ENCODE measurements around the gene PTBP1. TPM values are rescaled to one million over a fixed set of nuclear protein-coding genes. Genes with fewer than 3 reads are reported as not detected.

The PTBP1 gene
- total RNA-seq, 1 experiment from 2014 or later, result 236 TPM

DNA sequence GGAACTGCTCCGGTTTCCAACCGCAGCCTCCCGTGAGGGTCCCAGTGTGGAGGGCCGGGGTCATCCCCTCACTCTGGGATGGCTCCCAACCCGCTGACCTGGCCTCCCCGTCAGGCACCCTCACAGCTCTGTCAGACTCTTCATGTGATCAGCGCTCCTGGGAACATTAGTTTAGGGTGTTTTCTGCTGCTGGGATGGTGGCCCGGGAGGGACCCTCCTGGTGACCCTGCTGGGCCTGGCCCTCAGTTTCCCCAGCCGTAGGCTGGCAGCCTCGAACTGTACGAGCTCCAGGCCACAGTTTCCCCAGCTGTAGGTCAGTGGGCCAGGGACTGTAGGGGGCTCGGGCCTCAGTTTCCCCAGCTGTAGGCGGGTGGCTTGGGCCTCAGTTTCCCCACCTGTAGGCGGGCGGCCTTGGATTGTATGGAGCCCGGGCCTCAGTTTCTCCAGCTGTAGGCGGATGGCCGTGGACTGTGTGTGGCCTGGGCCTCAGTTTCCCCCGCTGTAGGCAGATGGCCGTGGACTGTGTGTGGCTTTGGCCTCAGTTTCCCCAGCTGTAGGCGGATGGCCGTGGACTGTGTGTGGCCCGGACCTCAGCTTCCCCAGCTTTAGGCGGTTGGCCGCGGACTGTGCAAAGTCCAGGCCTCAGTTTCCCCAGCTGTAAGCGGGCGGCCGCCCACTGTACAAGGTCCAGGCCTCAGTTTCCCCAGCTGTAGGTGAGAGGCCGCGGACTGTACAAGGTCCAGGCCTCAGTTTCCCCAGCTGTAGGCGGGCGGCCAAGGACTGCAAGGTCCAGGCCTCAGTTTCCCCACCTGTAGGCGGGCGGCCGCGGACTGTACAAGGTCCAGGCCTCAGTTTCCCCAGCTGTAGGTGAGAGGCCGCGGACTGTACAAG, 1.3 kb upstream of the PTBP1 start:
- DNase-seq (ENCODE audit: extremely low read depth, low read depth), result no peak

DNA sequence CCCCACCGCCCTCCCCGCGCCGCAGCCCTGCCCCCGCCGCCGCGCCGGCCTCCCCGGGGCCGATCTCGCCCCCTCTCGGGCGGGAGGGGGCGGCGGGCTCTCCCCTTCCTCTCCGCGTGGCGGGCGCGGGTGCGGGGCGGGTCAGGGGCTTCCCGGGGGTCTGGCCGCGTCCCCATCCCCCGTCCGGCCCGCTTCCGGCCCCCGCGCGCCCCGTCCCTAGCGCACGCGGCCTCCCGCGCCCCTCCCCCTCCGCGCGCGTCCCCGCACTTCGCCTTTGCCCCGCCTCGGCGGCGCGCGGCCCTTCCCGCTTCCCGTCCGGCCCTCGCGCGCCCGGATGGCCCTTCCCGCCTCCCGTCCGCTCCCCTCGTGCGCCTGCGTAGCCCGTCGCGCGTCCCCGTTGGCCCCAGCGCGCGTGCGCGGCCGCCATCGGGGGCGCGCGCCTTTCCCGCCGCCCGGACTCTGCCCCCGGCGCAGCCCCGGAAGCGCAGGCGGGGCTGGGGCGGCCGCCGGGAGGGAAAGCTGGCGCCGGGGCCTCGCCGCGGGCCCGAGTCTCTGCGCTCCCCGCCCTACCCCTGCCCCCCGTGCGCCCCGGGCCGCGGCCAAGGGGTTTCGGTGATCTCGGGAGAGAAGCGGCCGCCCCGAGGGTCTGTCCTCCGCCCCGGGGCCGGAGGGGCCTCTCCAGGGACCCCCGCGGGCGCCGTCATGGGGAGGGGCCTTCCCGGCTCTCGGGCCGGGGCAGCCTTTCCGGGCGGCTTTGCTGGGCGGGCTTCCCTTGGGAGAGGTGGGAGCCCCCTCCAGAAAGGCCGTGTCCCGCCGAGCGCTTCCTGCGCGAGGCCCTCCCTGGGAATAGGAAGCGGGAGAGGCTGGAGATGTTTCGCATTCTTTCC, 519 bp downstream of the PTBP1 start:
- DNase-seq (ENCODE audit: extremely low read depth, low read depth), result peak; percentile 79

DNA sequence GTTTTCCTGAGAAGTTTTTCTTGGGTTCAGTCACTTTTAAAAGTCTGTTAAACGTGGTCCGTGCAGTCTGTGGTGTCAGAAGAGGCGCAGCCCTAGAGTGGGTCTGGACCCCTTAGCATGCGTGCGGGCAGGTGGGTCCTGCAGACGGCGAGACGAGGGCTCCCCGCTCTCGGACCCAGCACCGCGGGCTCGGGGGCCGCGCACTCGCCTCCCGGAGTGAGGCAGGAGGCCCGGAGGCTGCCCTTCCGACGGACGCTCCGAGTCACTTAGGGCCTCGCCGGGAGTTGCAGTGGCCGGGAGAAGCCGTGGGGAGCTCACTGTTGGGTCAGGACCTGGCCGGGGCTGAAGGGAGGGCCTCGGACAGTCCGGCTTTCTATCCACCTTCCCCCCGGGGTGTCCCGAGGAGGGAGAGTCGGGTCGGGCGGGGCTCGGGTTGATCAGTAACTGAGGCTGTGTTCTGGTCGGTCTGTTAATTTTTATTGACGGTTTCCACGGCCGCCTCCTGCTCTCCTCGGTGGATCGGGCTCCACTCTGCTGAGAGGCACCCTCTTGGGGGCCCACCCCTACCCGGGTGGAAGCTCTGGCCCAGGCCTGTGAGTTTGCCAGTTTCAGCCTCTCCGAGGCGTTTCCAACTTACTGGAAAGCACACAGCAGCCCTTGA, 1.3 kb downstream of the PTBP1 start:
- DNase-seq (ENCODE audit: extremely low read depth, low read depth), result no peak

DNA sequence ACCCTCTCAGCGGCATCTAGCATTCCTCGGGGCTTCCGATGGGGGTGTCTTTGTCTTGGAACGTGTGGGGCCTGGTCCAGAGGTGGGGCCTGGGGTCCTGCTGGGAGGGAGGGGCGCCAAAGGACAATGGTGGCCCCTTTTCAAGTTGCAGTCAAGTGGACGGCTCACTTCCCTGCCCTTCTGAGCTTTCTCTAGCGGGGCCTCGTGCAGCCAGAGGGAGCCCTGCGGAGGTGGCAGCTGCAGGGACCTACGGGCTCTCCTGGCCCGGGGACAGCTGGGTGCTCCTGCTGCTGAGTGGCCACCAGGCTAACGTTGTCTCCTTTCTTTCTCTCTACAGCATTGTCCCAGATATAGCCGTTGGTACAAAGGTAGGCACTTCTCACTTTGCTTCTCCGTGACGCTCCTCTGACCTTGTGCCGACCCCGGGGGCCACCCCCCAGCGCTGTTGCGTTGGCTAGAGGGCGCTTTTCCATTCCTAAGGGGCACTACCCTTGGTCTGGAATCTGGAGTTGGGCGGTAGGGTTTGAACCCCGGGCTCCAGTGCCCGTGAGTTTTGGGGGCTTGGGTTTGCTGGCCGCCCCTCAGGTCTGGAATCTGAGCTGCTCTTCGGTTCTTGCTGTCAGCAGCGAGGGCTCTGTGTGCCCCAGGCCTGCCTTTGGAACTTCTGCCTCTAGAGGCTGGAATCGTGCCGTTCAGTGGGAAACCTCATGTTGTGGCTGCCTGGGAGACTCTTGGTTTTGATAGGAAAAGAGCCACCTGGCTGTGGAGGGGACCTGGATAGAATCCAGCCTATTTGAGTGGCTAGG, 2.0 kb downstream of the PTBP1 start:
- DNase-seq (ENCODE audit: extremely low read depth, low read depth), result no peak

DNA sequence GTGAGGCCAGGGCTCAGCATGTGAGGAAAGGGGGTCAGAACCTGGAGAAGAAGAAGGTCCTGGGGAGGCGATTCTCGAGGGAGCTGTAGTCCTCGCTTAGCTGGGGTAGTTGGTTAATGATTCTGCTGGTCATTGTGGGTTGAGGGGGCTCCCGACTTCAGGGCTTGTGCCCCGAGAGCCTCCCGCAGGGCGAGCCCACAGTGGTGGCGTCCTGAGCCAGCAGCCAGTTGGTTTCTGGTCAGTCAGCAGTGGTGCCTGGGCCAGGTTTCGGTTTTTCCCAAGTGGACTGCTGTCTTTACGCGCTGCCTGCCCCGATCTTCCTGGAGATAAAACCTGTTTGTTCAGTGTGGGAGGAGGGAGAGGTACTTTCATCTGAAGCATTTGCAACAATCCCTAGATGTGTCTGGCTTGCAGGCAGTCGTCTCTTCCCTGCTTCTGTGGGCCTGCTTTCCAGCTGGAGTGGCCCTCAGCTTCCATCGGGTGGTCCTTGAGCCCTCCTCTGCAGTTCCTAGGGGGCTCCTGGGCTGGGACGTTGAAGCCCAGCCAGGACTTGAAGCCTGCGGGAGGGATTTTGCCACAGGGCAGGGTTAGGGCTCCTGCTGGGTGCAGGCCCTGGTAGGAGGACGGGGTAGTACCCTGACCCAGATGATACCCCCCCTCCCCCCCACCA, 3.2 kb downstream of the PTBP1 start:
- DNase-seq (ENCODE audit: extremely low read depth, low read depth), result no peak

DNA sequence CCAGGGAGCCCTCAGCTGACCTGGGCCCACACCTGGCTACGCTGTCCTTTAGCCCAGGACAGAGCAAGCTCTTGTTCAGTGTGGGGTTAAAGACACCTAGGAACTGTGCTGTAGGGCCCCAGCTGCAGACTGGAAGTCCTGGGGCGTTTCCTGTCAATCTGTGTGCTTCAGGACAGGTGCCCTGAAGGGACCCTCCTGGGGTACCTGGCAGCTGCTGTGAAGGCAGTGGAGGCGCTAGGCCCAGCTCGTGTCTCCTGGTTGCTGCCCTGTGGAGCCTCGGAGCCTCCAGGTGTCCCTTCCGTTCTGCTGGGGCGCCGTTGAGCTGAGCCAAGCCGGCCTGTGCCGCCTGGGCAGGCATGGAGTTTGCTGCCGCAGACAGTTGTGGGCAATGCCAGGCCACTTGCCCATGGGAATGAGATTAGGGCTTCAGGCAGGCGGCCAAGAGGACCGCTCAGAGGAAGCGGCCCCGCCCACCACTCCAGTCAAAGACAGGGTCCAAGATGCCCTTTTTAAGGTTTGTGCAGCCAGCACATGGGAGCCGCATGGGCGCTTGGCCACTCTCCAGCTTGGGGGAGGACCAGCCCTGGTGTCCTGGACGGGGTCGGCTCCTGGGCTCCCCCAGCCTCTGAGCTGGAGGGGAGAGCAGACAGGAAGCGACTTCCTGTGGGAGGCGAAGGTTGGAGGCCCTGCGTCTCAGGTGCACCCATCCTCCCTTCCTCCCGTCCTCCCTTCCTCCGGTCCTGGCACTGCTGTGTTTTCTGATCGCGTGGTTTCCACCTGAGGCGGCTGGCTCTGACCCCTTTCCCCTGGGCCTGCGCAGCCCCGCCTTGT, 4.0 kb downstream of the PTBP1 start:
- no peak for DNase-seq (ENCODE audit: extremely low read depth, low read depth)

DNA sequence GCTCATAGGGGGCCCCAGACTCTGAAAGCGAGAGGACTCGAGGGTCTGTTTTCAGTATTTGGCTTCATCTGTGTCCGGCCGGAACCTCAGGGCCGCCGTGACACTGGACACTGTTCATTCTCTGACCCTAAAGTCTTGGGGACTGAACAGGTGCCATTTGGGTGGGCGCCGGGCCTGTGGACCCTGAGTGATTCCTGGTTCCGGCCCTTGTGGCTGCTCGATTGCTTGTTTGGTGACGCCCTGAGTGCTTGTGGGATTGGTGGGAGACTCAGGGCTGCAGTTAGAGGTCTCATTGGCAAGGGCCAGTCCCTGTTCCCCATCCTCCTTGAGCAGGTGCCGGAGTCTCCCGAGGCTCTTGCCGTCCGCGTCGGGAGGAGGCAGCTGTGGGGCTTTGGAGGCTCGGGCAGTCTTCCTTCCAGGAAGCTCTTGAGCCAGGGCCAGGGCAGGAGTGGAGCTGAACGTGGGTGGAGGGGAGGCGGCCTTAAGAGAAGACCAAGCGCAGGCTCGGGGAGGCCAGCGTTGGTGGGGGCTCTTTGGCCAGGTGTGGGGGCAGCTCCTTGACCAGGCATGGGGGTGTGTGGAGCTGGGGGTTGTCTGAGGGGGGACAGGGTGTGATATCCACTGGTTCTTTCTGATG, 4.7 kb downstream of the PTBP1 start:
- no peak for DNase-seq (ENCODE audit: extremely low read depth, low read depth)

DNA sequence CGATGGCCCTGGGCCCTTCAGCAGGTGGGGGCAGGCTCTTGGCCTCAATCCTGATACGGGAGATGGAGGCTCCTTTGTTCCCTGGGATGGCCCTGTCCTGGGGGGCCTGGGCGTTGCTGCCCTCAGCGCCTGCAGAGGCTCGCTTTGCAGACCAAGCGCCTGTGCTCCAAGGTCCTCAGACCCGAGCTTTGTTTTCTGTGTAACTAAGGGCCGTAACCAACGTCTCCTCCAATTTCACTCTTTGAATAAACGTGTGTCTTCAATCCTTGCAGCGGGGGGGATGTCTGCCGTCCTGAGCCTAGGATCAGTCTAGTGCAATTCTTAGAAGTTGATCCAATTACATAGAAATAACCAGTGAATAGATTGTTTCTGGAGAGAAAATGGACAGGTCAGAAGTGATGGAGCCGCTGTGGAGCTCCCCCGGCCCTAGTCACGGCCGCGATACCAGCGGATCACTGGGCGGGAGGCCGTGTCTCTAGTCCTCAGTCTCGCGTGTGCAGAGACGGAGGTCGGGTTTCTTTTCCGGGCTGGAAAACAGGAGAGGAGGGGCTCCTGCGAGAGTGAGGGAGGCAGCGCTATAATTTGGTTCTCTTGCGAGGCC, 5.3 kb downstream of the PTBP1 start:
- no peak for DNase-seq (ENCODE audit: extremely low read depth, low read depth)

DNA sequence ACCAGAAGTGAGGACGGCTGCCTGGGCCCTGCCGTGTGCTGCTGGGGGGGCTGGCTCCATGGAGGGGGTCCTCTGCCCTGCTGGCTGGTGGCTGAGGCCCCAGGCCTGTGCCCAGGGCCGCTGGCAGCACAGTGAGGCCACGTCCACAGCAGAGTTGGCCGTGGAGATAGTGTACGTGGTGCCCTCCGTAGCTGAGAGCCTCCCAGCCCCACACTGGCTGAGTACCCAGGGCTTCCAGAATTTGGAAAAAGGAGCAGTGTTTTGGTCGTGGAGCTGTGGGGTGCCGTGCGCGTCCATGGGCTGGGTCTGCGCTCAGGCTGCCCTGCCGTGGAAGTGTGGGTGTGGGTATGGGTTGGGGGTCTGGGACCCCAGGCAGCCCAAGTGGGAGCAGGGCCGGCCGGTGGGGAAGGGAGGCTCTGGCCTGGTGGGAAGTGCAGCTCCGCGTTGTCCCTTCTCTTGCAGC, 5.9 kb downstream of the PTBP1 start:
- DNase-seq (ENCODE audit: extremely low read depth, low read depth), result no peak

DNA sequence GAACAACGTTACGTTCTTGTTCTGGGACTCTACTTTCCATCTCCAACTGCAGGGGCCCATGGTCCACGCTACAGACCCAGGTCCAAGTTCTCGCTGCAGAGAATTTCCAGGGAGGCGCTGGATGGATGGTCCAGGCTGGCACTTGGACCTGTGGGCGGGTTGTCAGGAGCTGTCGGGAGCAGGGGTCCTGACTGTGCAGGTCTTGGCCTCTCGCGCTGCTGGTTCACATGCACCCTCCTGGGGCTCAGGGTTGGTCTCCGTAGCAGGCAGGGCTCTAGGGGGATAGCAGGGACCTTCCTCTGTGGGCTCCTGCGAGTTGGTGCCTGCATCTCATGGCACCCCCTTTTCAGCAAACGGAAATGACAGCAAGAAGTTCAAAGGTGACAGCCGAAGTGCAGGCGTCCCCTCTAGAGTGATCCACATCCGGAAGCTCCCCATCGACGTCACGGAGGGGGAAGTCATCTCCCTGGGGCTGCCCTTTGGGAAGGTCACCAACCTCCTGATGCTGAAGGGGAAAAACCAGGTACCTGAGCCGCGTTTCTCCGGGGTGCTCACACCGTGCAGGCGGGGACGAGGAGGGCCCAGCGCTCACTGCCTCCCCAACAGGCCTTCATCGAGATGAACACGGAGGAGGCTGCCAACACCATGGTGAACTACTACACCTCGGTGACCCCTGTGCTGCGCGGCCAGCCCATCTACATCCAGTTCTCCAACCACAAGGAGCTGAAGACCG, 6.6 kb downstream of the PTBP1 start:
- no peak for DNase-seq (ENCODE audit: extremely low read depth, low read depth)

DNA sequence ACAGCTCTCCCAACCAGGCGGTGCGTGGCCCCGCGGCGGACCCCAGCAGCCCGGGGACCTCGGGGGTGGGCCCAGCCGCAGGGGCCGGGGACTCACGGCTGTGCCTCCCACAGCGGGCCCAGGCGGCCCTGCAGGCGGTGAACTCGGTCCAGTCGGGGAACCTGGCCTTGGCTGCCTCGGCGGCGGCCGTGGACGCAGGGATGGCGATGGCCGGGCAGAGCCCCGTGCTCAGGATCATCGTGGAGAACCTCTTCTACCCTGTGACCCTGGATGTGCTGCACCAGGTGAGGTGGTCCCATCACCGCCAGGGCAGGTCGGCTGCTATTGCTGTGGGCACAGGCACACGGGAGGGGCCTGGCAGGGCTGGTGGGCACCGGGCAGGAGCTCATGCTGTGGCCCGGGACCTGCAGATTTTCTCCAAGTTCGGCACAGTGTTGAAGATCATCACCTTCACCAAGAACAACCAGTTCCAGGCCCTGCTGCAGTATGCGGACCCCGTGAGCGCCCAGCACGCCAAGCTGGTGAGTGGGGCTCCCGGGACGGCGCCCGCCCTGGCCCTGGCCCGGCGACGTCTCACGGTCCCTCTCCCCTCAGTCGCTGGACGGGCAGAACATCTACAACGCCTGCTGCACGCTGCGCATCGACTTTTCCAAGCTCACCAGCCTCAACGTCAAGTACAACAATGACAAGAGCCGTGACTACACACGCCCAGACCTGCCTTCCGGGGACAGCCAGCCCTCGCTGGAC, 7.3 kb downstream of the PTBP1 start:
- no peak for DNase-seq (ENCODE audit: extremely low read depth, low read depth)

DNA sequence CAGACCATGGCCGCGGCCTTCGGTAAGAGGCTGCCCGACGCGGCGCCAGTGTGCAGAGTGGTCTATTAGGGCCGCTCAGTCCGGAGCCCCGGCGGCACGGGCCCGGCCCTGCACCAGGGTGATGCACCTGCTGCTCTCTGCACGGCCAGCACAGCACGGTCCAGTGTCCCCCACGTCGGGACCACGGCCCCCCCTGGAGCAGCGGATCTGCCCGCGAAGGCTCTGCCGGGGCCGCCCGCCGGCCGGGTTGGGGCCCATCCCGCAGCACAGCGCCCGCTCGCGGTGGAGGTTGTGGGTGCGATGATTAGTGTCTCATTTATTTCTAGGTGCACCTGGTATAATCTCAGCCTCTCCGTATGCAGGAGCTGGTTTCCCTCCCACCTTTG, 7.9 kb downstream of the PTBP1 start:
- DNase-seq (ENCODE audit: extremely low read depth, low read depth), result no peak

DNA sequence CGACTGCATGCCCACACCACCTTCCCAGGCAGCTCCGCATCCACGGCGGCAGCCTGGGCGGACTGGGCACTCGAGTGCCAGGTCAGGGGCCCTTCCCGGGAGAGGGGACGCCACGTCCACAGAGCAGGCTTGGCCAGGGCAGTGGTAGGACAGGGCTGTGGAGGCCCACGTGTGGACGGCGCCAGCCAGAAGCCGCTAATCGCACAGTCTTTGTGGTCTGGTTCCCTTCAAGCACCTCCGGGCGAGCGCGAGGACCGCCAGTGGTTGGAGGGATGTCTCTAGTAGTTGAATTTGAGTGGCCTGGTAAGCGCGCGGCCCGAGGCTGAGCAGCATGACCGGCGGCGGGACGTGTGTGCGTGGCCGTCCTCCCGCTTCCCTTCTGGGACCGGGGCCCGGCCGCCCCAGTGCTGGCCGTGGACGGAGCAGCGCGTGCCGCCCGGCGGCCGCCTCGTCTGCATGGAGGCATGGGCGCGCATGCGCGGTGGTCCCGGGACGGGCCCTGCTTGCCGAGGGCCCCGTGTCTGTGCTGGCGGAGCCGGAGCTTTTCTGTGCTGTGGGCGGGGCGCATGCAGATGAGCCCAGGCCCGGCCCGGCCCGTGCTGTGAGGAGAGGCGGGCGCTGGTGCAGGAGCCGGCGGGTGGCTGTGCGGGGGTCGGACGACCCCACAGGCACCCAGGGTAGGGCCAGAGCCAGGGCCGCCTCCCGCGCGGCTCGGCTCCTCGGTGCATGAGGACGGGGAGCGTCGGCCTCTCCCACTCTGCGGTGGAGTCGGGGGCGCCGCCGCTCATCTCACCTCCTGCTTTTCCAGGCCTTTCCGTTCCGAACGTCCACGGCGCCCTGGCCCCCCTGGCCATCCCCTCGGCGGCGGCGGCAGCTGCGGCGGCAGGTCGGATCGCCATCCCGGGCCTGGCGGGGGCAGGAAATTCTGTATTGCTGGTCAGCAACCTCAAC, 8.6 kb downstream of the PTBP1 start:
- no peak for DNase-seq (ENCODE audit: extremely low read depth, low read depth)

DNA sequence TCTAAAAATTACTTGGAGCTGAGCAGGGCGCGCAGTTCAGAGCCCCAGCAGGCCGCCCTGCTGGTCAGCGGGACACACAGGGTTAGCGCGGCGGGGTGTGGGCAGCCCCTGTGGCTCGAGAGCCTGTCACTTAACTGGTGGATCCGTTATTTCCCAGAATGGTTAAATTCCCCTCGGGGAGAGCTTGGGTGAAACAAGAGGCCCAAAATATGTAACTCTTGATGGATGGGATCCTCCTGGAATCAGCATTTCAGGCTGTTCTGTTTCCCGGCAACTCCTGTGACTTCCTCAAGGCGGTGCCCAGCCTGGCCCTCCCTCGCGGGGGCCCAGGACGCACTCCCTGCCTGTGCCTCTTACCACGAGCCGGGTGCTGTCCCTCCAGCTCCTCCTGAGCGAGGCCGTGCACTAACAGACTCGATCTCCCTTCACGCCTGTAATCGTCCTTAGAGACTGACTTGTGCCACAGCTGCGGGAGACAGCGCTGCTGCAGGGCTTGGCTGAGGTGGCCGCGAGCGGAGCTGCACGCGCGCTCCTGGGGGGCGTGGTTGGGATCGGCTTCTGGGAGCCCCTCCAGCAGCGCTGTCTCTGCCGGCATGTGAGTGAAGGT, 9.7 kb downstream of the PTBP1 start:
- no peak for DNase-seq (ENCODE audit: extremely low read depth, low read depth)
